CD4-positive, alpha-beta T cell treated with Interleukin-6 at 100 ng/mL for 8 hours (primary cell): ENCODE measurements around the gene CA10.

ENCODE experiments used
- DNase-seq: peaks from one replicate; pipeline ENCODE4 v3.0.0-alpha.2; 2020; ENCODE audit warnings: mixed read lengths, low spot score

The CA10 gene

GRCh38 chr17:51869387-51869786, 289.1 kb downstream of the CA10 start:
- no peak for DNase-seq

GRCh38 chr17:51860954-51861561, 297.5 kb downstream of the CA10 start:
- DNase-seq: no peak

- DNase-seq: no peak
Measured at GRCh38 chr17:51857052-51857597, 301.4 kb downstream of the CA10 start.

- no peak for DNase-seq
Measured at GRCh38 chr17:51855806-51856205, 302.7 kb downstream of the CA10 start.

GRCh38 chr17:51853857-51854256, 304.7 kb downstream of the CA10 start:
- DNase-seq: no peak

- no peak for DNase-seq
Measured at GRCh38 chr17:51852603-51853002, 305.9 kb downstream of the CA10 start.

GRCh38 chr17:51850201-51850600, 308.3 kb downstream of the CA10 start:
- no peak for DNase-seq

- DNase-seq: no peak
Measured at GRCh38 chr17:51848451-51848850, 310.1 kb downstream of the CA10 start.

- DNase-seq: no peak
Measured at GRCh38 chr17:51846566-51846965, 311.9 kb downstream of the CA10 start.

GRCh38 chr17:51845776-51846175, 312.7 kb downstream of the CA10 start:
- DNase-seq: no peak

- no peak for DNase-seq
Measured at GRCh38 chr17:51842763-51843162, 315.8 kb downstream of the CA10 start.

- no peak for DNase-seq
Measured at GRCh38 chr17:51841669-51842068, 316.8 kb downstream of the CA10 start.

GRCh38 chr17:51840688-51841087, 317.8 kb downstream of the CA10 start:
- no peak for DNase-seq

- no peak for DNase-seq
Measured at GRCh38 chr17:51833620-51834019, 324.9 kb downstream of the CA10 start.

- DNase-seq: no peak
Measured at GRCh38 chr17:51833045-51833444, 325.5 kb downstream of the CA10 start.

- DNase-seq: no peak
Measured at GRCh38 chr17:51830886-51831285, 327.6 kb downstream of the CA10 start.

GRCh38 chr17:51830451-51830850, 328.1 kb downstream of the CA10 start:
- no peak for DNase-seq

GRCh38 chr17:51828901-51829300, 329.6 kb downstream of the CA10 start:
- DNase-seq: no peak

GRCh38 chr17:51827140-51827539, 331.4 kb downstream of the CA10 start:
- no peak for DNase-seq

GRCh38 chr17:51820766-51821165, 337.7 kb downstream of the CA10 start:
- DNase-seq: no peak

- DNase-seq: peak; percentile 3
Measured at GRCh38 chr17:51820252-51820651, 338.3 kb downstream of the CA10 start.

GRCh38 chr17:51819341-51820219, 338.9 kb downstream of the CA10 start:
- no peak for DNase-seq

- no peak for DNase-seq
Measured at GRCh38 chr17:51818777-51819176, 339.7 kb downstream of the CA10 start.
